HepG2 (cell line): Measurements from ENCODE around the gene AUTS2. TPM values are rescaled to one million over a fixed set of nuclear protein-coding genes. Genes with fewer than 3 reads are reported as not detected.

Source experiments
- ATAC-seq: fragments of 200-7000 bp; cut with Tn5 transposase; 3 replicates; pipeline ENCODE4 v1.9.1; 2020; ENCODE audit warnings: mild to moderate bottlenecking, moderate library complexity
- BruUV-seq: library from RNA; stranded (reverse); fragments of 400-500 nt; replicated peaks from 2 replicates; lab custom pipeline; 2021; lab: Mats Ljungman, UMichigan
- CTCF ChIA-PET: fragments of 300-600 bp; formaldehyde crosslinking; extraction: SDS; loops from one replicate; lab custom pipeline; 2021; ENCODE audit warnings: low total read pairs, inconsistent platforms, low intra/inter-chr PET ratio; lab: Yijun Ruan, JAX
- POLR2A ChIA-PET: fragments of 350-600 bp; sonication (Branson Sonifier 250); formaldehyde crosslinking; loops from one replicate; lab custom pipeline; 2020; ENCODE audit warnings: antibody characterized with exemption, inconsistent platforms; lab: Yijun Ruan, JAX
- DNase-seq: peaks from one replicate; pipeline ENCODE4 v3.0.0-alpha.2; 2015; ENCODE audit warnings: low spot score
- FAIRE-seq: peaks from 3 replicates; lab custom pipeline; 2011; peaks lifted over from hg19 to GRCh38; lab: Jason Lieb, UNC
- H2AFZ ChIP-seq: one replicate; pipeline ENCODE4 v1.6.1; 2011; ENCODE audit warnings: low read length, inconsistent platforms
- H3K27ac ChIP-seq: fragments of 300-600 bp; 3 replicates; pipeline ENCODE4 v1.8.0; 2011; ENCODE audit warnings: mixed run types, mild to moderate bottlenecking, mixed read lengths, low read length, inconsistent platforms; ENCODE audit not compliant: insufficient read depth; ENCODE audit errors: extremely low read length
- H3K27me3 ChIP-seq, 2 experiments: fragments of 200-600 bp in 1 of 2; 2 replicates in 1 of 2; 3 replicates in 1 of 2; pipeline versions ENCODE4 v1.6.0 to v1.8.0; 2011; ENCODE audit warnings: low read length in 2 of 2, mild to moderate bottlenecking in 2 of 2, moderate library complexity in 2 of 2, inconsistent platforms in 1 of 2; ENCODE audit not compliant: insufficient read depth in 2 of 2, control insufficient read depth in 1 of 2
- H3K36me3 ChIP-seq, 2 experiments: fragments of 200-600 bp in 1 of 2; replicated peaks in 1 of 2; 2 replicates in 1 of 2; 3 replicates in 1 of 2; pipeline versions ENCODE4 v1.5.1 to v1.8.0; 2011; ENCODE audit warnings: low read length in 2 of 2, inconsistent platforms in 1 of 2; ENCODE audit not compliant: insufficient read depth in 2 of 2, control insufficient read depth in 1 of 2
- H3K4me1 ChIP-seq: 2 replicates; pipeline ENCODE4 v1.5.1; 2012; ENCODE audit warnings: low read length, inconsistent platforms; ENCODE audit not compliant: insufficient read depth
- H3K4me2 ChIP-seq: 2 replicates; pipeline ENCODE4 v1.6.0; 2011; ENCODE audit warnings: low read depth, low read length, inconsistent platforms
- H3K4me3 ChIP-seq, 3 experiments: fragments of 200-600 bp in 1 of 3; sonication (generic), shearing (Covaris generic) in 1 of 3; replicated peaks in 1 of 3; 2 replicates each; pipeline ENCODE4 v1.5.1; 2011 to 2016; ENCODE audit warnings: low read length in 3 of 3, inconsistent platforms in 2 of 3, low read depth in 2 of 3, mild to moderate bottlenecking in 2 of 3, control low read depth in 1 of 3, mixed read lengths in 1 of 3; ENCODE audit not compliant: insufficient read depth in 1 of 3
- H3K79me2 ChIP-seq: one replicate; pipeline ENCODE4 v1.6.1; 2011; ENCODE audit warnings: low read length, inconsistent platforms; ENCODE audit not compliant: insufficient read depth
- H3K9ac ChIP-seq: 2 replicates; pipeline ENCODE4 v1.6.0; 2011; ENCODE audit warnings: mild to moderate bottlenecking, low read depth, low read length, inconsistent platforms; ENCODE audit not compliant: insufficient read depth
- H3K9me3 ChIP-seq: 2 replicates; pipeline ENCODE4 v1.5.1; 2012; ENCODE audit warnings: mild to moderate bottlenecking, low read length
- H4K20me1 ChIP-seq: 2 replicates; pipeline ENCODE4 v1.6.0; 2011; ENCODE audit warnings: inconsistent platforms, mild to moderate bottlenecking, low read length, moderate library complexity; ENCODE audit not compliant: insufficient read depth
- BCLAF1 ChIP-seq: fragments of 450-650 bp; IDR thresholded peaks from 2 replicates; pipeline ENCODE4 v1.6.1; 2017; ENCODE audit warnings: mild to moderate bottlenecking
- E2F2 ChIP-seq: sonication (generic); formaldehyde crosslinking; IDR thresholded peaks from 2 replicates; pipeline ENCODE4 v1.4.0; 2020; ENCODE audit warnings: missing genetic modification reagents, borderline replicate concordance
- ZNF225 ChIP-seq: sonication (generic); formaldehyde crosslinking; IDR thresholded peaks from 2 replicates; pipeline ENCODE4 v1.4.0; 2020; ENCODE audit warnings: mild to moderate bottlenecking, missing genetic modification reagents
- ZSCAN22 ChIP-seq: sonication (generic); formaldehyde crosslinking; IDR thresholded peaks from 2 replicates; pipeline ENCODE4 v1.4.0; 2020; ENCODE audit warnings: mild to moderate bottlenecking, missing genetic modification reagents
- WGBS: methylation state at CpG from one replicate; pipeline ENCODE4 v1.1.6; 2017; ENCODE audit warnings: low lambda C conversion rate; 5-methylcytosine and 5-hydroxymethylcytosine counted together
- in situ Hi-C: cut with HindIII; loops from 2 replicates; pipeline ENCODE4 v1.10.0; 2017; ENCODE audit warnings: low pct_unique_long_range_greater_than_20kb; ENCODE audit not compliant: extremely low pct_ligation_motif_present
- intact Hi-C: fragments of 100-400 bp; cut with micrococcal nuclease; formaldehyde crosslinking; loops from one replicate; pipeline ENCODE4 v1.10.0; 2022; ENCODE audit not compliant: unreplicated experiment
- polyA plus RNA-seq, 8 experiments: library from polyadenylated mRNA; depleted of rRNA in 3 of 8; stranded (reverse) in 7 of 8; unstranded in 1 of 8; fragments of >200 nt; fragmentation: Illumina TruSeq in 4 of 8; extraction: Trizol in 4 of 8; gene quantifications; 2 replicates each; pipeline versions ENCODE4 v1.2.1 to v1.2.3, GENCODE V29; 2011 to 2016; ENCODE audit warnings: low read depth in 4 of 8, missing spikeins in 1 of 8, mixed read lengths in 1 of 8; ENCODE audit not compliant: insufficient read depth in 1 of 8
- total RNA-seq, 5 experiments: library from RNA; depleted of rRNA; stranded (reverse); fragments of >200 nt; fragmentation: Illumina TruSeq; extraction: Trizol; gene quantifications; 2 replicates each; pipeline ENCODE4 v1.2.3, GENCODE V29; 2016; ENCODE audit warnings: low read depth in 1 of 5
- TF ChIP-seq, protein P1 (sequence below): sonication (generic); formaldehyde crosslinking; IDR thresholded peaks from 2 replicates; pipeline ENCODE4 v1.4.0; 2020; ENCODE audit warnings: mild to moderate bottlenecking, missing genetic modification reagents

AUTS2 gene
- total and polyA plus RNA-seq, 2 of the 13 experiments (the other 11 are each of a cell fraction or from before 2014, with no cell fraction given), result 0.38 TPM; not detected in 1

- no peak overlapping the region for H3K27ac ChIP-seq
- no peak overlapping the region for H3K4me3 ChIP-seq
- no peaks in the 10 kb centered on the region for H3K79me2 ChIP-seq
- no peak for DNase-seq
- no TSS peak for BruUV-seq
- in situ Hi-C loops (no loop called here), intact Hi-C loops (no loop called here)
- H3K4me1 ChIP-seq, result no peaks in the 10 kb centered on the region
- no peak overlapping the region for H2AFZ ChIP-seq
- H4K20me1 ChIP-seq, result no peaks in the 10 kb centered on the region
- no peak overlapping the region for H3K4me2 ChIP-seq
- no peaks in the 10 kb centered on the region for H3K9me3 ChIP-seq
- H3K36me3 ChIP-seq, result no peaks in the 10 kb centered on the region
- ATAC-seq, result no peak
- H3K27me3 ChIP-seq, result peaks cover 0 to 9% of the 10 kb centered on the region in 2 experiments; a peak in 3 of 5 replicates
- POLR2A ChIA-PET, result no interaction called here
- TF ChIP-seq E2F2 (CRISPR knock-in tag) (no peak), BCLAF1 (no peak), ZNF225 (CRISPR knock-in tag) (no peak), ZSCAN22 (CRISPR knock-in tag) (no peak)
- TF ChIP-seq, protein P1, sequence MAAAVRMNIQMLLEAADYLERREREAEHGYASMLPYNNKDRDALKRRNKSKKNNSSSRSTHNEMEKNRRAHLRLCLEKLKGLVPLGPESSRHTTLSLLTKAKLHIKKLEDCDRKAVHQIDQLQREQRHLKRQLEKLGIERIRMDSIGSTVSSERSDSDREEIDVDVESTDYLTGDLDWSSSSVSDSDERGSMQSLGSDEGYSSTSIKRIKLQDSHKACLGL (CRISPR knock-in tag), result no peak
- CTCF ChIA-PET, result no interaction called here
- WGBS, result 10% methylated on average over 4 of the region's 4 CpGs
- FAIRE-seq, result no peak
- H3K9ac ChIP-seq, result no peak overlapping the region
Measured at GRCh38 chr7:69608049-69608448, 9.8 kb downstream of the AUTS2 start.
